Stimulated activated CD8-positive, alpha-beta memory T cell treated with anti-CD3 and anti-CD28 coated beads, Interleukin-4, amount 100 ng/mL, for 48 hours (primary cell): ENCODE results near the gene AFP.

Experiments used
- DNase-seq: peaks from one replicate; pipeline ENCODE4 v3.0.0-alpha.2; 2020

AFP gene

DNA sequence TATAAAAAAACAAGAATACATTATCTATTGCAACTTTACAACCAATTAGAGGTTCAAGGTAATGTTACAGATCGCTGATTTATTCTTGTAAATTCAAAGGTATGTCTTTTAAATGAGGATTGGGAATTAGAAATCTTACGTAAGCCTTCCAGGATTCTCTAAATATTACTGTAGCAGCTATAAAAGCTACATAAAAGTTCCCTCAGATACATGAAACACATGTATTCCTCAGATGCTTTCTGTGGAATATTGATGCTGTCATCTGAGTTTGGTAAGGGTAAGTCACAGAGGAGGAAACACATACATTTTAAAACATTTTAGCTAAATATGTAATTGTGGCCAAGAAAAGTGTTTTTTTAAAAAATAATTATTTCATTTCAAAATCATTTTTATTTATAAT is 3.4 kb downstream of the AFP start:
- DNase-seq: no peak

DNA sequence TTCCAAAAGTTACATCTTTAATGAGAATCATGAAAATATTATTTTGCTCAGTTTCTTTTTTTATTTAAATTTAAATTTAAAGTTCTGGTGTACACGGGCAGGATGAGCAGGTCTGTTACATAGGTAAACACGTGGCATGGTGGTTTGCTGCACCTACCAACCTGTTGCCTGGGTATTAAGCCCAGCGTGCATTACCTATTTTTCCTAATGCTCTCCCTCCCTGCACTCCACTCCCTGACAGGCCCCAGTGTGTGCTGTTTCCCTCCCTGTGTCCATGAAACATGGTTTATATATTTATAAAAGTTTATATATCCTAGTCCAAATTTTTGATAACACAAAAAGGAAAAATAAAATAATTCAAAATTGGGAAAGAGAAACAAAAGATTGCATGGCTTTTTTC is 4.0 kb downstream of the AFP start:
- no peak for DNase-seq

DNA sequence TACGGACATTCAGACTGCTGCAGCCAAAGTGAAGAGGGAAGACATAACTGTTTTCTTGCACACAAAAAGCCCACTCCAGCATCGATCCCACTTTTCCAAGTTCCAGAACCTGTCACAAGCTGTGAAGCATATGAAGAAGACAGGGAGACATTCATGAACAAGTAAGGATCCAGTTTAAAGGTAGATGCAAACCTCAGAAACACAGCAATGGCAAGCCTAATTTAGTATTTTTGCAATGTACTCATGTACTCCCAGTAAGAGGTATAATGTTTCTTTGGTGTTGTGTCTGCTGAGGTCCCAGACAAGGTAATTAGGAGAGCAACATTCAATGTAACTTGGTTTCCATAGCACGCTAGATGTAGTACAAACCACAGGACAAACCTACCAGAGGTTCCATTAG is 4.6 kb downstream of the AFP start:
- DNase-seq: no peak

DNA sequence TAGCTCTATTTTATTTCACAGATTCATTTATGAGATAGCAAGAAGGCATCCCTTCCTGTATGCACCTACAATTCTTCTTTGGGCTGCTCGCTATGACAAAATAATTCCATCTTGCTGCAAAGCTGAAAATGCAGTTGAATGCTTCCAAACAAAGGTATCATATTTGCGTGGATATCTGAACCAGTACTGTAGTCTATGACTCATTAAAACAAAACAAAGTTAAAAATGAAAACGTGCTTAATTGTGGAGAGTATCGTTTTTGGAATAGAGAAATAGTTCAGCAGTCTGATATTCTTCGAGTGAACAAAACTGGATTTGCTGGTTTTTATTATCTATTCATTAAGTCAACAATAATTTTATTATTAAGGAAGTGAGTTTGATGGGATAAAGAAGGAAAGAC is 6.3 kb downstream of the AFP start:
- DNase-seq: no peak

DNA sequence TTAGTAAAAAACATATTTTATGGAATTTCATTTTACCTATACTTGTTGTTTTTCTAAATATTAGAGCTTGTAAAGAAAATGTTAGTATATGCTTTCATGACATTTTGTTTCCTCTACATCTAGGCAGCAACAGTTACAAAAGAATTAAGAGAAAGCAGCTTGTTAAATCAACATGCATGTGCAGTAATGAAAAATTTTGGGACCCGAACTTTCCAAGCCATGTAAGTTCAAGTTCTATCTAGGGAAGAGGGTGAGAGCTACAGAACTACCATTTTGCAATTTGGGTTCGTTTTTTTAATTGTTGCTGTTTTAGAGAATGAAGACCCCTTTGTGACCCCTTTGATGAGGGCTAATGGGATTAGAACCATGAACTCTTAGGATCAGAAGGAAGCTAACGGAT is 7.2 kb downstream of the AFP start:
- no peak for DNase-seq

DNA sequence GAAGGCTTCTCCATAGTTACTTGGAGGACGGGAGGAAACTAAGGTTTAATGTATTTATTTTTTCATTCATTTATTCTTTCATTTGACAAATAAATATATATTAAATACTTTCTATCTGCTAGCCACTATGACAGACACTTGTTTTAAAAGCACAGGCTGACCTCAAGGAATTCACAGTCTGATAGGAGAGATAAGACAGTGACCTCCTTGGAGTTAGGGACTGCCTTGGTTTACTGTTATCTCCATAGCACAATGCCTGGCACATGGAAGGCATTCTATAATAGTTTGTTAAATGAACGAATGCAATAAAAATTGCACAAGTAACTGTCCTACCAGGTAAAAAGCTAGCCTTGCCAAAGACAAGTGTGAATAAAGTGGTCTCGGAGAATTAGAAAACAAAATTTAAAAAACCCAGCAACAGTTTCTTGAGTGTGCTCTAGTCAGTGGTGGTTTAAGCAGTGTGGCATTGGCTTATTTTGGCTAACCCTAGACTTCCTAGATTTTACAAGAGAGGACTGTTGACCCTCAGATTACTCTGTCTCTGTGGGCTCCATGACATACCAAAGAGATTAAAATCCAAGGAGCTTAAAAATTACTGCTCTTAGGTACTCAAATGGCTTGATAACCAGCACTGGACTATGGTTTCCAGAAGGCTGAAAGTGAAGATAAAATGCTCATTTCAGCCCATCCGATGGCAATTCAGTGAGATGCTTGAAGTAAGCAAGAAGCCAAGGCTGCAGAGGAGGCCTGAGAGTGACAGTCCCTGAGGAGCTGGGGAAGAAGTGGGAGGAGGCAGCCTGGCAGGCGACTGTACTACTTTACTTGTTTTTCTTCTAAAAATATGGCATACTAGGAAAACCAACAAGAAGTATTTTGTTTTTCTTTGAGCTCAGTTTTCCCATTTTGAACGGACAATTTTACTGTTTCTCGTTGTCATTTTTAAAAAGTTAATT is 9.6 kb downstream of the AFP start:
- DNase-seq: no peak

DNA sequence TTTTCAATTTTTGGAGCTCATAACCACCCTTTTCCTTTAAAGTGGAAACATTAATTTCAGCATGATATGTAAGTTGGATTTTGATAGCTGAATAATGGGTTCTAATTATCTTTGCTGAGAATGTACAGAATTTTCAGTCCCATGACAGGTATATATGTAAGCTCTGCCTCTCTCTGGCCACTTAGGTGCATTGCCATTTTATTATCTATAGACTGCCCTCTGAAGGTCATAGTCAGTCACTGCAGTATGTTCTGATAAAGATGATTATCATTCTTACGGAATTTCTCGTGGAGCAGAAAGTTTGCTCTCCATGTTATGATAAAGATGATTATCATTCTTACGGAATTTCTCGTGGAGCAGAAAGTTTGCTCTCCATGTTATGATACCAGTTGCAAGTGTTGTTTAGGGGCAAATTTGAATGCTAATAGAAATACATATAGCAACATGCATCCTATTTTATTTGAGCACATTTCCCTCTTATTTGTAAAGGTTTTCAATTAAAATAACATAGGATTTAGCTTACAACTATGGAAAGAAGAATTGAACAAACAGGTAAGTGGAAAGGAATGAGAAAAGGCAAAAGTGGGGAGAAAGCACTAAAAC is 10.4 kb downstream of the AFP start:
- DNase-seq: no peak

DNA sequence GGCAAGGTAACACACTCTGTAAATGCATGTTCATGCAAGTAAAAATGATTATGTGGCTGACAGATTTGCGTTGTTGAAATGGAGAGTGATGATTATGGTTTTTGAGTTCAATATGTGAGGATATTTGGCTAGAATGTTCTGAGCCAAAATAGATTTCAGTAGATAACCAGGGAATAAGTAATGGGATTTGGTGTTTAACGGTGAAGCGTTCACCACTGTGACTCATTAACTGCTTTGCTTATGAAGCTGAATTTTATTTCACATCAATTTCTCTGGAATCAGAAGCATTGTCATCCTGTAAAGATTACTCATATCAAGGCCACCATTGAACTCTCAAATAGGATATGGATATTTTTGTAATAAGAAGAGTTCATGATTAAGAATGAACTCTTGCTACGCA is 11.7 kb downstream of the AFP start:
- DNase-seq: no peak

DNA sequence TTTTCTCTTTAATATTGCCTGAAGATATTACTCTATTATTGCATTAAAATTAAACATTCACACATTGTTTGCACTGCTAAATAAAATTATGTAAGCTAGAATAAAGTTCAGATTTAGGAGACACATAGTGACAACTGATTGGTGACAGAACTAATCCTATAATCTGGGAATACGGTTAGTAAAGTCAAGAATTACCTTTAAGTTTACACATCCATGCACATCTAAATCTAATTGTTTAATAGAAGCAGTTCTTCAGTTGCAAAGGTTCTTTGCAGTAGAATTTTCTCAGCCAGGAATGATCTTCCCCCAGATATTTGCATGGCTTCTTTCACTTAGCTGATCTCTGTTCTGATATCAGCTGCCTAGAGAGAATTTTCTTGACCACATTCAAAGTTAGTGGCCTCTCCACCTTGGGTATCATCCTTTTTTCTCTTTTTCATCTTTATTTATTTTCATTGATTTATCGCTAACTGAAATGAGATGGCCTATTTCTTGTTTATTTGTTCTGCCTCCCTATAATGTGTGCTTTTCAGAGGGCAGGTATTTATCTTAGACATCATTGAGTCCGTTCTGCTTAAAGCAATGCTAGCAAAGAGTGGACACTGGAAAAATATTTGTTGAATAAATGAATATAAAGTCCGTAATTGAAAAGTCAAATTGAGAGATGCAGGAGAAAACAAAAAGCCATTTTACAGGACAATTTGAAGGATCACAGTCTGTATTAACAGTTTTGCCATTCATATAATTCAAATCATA is 12.6 kb downstream of the AFP start:
- DNase-seq: no peak

DNA sequence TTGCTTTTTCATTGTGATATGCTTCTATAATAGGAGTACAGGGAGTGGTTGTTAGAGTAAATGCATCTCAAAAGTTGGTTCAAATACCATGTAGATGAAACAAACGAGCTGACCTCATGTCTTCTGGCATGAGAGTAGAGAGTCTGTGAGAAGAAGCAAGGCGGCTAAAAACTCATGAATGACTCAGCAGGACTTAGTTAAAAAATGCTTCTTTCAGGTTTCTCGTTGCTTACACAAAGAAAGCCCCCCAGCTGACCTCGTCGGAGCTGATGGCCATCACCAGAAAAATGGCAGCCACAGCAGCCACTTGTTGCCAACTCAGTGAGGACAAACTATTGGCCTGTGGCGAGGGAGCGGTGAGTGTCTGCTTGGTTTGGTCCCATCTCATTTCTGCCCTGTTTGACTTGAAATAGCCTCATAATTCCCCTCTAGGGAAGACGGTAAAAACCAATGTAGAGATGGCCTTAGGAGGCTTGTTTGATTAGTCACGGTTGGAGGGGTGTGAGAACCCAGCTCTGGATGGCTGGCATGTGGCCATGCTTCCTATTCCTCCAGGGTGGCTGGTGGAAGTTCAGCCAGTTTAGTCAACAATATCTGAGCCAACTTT is 14.5 kb downstream of the AFP start:
- no peak for DNase-seq

DNA sequence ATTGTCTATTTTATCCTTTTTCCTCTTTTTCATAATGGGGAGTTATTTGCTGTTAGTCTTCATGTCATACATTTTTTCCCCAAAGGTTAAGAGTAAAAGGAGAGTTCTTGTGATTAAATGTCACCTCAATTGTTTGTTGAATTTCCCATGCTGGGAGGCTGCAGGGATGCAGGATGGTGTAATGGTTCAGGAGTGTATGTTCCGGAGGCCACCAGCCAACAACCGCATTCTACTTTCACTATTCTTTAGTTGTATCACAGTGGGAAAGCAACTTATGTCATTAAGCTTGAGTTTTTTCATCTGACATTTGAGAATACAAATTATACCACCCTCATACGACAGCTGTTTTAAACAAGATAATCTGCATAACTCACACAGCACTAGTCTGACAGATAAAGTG is 15.4 kb downstream of the AFP start:
- no peak for DNase-seq

DNA sequence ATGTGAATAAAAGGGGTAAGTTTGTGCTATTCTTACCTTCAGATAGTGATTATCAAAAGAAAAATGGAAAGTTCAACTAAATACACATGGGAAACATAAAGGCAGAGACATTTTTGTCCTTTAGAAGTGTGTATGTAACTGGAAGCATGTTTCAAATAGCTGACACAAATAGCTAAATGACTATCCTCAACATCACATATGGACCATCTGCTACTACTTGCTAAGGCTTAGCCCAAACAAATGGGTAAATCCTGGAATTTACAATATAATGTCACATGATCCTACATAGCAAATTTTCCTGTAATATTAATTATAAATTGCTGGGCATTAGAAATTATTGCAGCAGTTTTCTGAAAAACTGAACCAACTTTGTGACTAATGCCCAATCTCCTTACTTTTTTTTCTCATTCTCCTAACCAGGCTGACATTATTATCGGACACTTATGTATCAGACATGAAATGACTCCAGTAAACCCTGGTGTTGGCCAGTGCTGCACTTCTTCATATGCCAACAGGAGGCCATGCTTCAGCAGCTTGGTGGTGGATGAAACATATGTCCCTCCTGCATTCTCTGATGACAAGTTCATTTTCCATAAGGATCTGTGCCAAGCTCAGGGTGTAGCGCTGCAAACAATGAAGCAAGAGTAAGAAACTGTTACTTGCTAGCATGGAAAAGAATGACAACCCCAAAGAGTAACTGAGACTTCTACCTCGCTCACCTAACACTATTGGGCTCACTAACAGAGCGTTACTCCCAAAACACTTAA is 16.1 kb downstream of the AFP start:
- no peak for DNase-seq

DNA sequence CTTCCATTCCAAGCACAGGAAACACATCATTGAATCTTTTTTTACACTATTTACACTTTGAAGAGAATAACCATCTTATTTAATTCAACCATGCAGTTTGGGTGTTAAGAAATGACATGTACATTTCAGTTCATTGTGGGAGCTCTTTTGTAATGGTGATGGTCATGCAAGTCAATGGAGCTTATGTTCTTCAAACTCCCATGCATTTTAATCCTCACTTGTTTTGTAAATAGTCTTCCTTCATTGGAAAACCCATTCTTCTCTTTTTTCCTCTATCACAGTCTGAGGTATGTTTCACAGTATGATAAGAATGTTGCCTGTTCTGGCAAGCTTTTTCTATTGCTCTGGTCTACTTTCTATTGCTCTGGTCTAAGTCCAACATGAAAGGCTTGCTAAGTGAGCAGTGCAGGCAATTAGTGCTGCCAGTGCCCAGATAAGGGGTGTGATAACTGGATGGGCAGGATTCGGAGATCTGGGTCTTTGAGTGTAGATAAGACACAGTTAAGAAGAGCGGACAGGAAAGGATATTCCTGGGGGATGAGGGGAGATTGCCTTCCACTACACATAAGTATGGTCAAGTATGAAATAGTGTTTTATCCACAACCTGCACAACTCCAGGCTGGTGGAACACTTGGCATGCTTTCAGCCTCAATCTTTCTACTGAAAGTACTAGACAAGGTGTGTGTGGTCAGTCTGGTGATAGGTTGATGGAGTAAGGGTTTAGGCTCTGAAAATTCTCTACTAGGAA is 17.1 kb downstream of the AFP start:
- DNase-seq: no peak

DNA sequence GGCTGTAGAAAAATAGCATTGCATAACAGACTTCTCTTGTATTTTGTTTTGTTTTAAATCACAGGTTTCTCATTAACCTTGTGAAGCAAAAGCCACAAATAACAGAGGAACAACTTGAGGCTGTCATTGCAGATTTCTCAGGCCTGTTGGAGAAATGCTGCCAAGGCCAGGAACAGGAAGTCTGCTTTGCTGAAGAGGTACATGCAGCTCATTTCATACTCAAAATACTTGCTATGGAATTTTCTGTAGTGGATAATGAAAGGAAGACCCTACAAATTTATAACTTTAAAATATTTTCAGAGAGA is 17.6 kb downstream of the AFP start:
- DNase-seq: no peak

DNA sequence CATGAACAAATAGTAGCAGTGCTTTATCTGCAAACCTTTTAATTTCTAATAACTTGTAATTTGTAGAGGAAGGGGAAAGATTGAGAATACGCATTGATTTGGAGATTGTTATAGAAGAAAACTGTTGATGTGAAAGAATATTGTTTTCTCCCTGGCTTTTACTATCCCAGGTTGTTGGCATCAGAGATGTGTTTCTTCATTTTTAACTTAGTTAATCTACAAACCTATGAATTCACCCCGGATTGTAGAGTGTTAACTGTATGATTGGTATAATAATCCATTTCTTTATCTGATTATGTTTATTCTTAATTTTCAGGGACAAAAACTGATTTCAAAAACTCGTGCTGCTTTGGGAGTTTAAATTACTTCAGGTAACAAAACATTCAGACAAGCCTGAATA is 18.9 kb downstream of the AFP start:
- DNase-seq: no peak

DNA sequence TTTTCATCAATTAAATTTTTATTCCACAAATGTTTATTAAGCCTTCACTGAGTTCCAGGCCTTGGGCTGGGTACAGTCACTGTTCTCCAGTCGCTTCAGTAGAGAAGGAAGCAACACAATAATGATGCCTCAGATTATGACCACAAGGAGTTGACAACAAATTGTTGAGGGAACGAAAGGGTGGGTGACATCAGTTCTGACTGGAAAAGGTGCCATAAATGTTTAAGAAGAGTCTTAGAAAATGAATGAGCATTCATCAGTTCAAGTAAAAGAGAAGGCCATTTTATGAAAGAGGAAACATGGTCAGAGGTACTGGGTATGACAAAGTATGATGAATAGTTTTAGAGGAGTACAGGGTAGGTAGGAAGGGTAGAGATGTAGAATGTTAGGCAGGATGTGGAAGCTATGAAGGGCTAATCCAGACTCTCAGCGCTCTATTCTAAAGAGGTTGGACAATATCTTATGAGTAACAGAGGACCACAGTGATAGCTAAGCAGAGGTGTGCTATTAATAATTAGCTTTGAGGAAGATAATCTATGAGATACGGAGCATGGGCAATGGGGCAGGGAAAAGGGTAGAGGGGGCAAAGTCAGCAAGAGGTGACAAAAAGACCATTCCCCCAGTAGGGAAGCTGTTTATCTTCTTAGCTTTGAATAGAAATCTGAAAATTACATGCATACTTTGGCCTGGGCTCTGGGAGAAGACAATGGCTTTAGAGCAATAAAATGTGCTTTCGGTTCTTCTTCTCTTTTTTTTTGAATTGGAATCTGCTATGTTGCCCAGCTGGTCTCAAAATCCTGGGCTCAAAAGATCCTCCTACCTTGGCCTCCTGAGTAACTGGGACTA is 20.4 kb downstream of the AFP start:
- DNase-seq: no peak

DNA sequence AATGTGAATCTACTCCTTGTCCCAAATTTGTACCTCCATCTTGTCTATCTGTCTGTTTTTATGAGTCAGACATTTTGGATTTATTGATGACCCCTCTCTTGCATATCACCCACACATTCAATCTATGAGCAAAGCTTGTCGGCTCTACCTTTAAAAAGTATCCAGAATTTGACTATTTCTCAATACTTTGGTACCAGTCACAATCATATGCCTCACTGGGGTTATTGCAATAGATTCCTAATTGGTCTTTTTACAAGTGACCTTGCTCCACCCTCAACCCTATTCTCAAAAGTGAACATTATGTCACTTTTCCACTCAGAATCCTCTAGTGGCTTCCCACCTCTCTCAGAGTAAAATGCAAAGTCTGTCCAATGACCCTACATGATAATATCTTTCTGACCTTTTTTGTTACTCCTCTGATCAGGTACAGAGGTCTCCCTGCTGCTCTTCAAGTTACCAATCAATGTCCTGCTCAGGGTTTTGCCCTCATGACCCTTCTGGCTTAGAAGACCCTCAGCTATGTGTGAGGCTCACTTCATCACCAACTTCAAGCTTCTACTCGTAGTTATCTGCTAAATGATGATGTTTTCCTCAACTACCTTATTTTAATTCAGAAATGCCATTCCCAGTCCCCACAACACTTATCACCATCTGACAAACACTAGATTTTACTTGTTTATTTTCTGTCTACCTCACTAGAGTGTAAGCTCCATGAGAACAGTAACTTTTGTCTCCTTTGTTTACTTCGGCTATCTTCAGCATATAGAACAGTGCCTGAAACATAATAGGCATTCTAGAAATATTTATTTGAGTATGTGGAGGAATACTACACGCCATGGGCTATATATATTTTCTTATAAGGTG is 22.4 kb downstream of the AFP start:
- DNase-seq: no peak

DNA sequence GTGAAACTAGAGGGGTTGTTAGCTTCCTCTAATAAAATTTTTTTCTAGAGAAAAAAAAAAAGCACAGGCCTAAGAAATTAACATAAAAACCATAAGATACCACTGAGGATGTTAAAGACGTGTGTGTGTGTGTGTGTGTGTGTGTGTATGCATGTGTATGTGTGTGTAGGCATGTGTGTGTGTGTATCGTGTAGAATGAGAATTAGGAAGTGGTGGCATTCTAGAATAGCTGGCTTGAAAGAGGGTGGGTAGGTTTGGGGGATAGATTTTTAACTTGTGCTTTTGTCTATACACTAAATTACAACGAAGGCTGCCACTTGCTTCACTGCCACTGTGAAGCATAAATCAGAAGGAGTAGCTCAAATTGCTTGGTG is 23.0 kb downstream of the AFP start:
- no peak for DNase-seq

DNA sequence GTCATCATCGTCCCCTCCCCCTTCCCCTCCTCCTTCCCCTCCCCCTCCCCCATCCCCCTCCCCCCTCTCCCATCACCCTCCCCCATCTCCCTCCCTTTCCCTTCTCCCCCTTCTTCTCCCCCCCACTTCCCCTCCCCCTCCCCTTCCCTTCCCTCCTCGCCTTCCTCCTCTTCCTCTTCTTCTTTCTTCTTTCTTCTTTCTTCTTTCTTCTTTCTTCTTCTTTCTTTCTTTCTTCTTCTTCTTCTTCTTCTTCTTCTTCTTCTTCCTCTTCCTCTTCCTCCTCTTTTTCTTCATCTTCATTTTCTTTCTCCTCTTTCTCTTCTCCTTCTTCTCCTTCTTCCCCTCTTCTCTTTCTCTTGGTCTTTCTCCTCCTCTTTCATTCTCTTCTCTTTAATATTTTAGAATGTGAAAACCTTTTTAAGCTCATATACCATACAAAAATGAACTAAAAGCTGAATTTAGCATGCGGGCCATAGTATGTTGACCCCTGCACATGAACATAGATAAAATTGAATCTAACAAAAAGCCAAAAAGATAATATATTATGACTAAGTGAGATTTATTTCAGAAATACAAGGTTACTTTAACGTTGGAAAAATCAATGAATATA is 25.0 kb downstream of the AFP start:
- no peak for DNase-seq

DNA sequence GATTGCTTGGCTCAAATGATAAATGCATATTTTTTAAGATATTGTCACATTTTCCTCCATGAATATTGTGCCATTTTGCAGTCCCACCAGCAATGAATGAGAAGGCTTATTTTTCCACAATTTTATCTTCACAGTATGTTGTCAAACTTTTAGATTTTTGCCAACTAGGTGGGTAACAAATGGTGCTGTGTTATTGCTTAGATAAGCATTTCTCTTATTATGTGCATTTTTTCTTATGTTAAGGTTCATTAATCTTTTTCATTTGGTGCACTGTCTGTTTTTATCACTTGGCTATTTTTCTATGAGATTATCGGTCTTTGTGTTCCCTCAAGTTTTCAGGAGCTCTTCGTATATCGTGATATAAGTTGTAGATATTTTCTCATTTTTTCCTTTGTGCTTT is 32.1 kb downstream of the AFP start:
- DNase-seq: no peak
